HG03342 (cell line): Measurements from ENCODE around the gene TLCD1.
A peak's percentile ranks its signal among the peaks of the same experiment; 100 is the strongest.

Experiments used
- ATAC-seq: cut with Tn5 transposase; IDR thresholded peaks from one replicate; pipeline ENCODE4 v1.9.1; 2021; ENCODE audit warnings: mild to moderate bottlenecking, moderate library complexity; ENCODE audit not compliant: unreplicated experiment

Gene TLCD1

DNA sequence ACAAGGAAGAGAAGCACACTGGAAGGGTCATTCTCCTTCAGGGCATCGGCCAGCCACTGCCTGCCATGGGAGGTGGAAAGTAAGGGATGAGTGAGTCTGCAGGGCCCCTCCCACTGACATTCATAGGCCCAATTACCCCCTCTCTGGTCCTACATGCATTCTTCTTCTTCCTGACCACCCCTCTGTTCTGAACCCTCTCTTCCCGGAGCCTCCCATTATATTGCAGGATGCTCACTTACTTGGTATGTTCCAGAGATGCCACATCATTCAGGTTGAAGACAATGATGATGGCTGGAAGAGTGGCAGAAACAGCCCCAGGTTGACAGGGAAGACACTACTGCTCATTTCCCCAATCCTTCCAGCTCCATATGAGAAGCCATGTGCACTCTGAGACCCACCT, 10.8 kb downstream of the TLCD1 start:
- no peak for ATAC-seq

DNA sequence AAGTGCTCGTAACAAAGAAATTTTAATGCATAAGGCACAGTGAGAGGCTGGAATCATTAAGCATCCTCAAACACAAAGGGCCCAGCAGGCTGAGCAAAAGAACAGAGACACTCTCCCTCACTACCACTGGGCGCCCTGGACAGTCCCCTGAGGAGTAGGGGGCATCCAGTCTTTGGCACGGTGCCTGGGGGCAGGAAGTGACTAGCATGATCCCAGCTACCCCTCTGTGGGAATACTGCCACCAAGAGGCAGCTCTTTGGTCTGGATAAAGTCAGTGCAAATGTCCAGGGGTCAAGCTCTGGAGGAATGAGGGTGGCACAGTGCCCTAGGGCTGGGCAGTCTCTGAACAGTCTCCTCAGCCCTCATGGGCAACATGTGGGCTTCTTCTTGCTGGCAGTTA, 11.8 kb downstream of the TLCD1 start:
- no peak for ATAC-seq

DNA sequence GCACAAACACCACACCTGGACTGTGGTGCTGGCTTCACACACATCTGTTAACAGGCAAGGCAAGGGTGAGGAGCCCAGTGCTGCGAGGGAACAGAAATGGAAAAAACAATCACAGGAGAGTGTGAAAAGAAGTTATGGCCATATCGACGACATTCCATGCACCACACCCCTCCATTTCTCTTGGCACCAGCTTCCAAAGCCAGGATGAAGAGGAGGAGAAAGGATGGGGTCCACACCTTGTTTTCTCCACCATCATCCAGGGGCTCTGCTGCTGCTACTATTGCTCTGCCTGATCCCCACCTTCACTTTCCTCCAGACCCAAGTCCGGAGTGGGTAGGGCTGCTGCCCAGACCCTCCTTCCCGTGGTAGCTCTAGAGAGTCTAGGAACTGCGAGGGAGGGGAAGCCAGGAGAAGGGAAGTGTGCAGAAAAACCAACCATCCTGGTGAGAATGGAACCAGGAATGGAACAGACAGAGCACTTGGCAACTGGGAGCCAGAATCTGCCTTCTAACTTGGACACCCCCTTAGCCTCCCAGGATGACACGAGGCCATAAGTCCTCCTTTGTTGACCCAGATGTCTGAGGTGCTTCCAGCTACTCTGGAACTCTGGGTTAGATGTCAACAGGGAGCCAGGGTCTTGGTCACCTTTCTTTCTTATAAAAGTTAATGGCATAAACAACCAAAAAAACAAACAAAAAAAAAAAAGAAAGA, 13.2 kb downstream of the TLCD1 start:
- ATAC-seq = no peak

DNA sequence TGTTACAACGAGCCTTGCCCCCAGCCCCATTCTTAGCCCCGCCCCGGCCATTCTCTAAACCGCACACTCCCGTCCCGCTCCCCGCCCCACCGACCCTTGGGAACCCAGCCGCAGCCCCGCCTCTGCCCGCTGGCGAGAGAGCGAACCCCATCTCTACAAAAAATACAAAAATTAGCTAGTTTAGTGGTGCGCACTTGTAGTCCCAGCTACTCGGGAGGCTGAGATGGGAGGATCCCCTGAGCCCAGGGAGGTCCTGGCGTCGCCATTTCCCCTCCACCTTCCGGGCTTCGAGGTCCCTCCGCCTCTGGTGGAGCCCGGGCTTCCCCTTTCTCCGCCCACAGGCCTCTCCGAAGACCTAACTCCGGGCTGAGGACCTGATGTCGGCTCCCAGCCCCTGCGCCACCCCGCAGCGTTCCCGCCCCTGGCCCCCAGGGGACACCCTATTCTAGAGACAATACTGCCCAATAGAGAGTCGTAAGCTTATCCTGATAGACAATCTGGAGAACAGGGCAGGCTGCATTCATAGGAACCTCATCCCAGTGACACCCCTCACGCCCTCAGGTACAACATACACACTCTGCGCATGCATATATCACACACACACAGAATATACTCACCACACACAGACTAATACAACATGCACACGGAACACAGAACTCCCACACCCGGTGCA, 13.9 kb downstream of the TLCD1 start:
- ATAC-seq = no peak

DNA sequence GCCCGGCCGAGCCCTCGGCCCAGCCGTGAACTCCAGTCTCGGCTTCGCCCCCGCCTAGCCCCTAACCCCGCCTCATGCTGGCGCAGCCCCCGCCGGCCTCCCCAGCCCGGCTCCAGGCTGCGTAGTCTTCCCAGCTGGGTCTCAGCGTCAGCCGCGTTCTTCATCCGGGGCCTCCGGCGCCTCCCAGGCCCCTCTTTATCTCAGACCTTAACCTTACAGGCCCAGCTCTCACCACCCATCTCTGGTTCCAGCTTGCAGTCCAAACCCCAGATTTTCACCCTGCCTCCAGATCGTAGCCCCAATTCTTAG, 14.4 kb downstream of the TLCD1 start, which contains the start of gene PROCA1:
Gene PROCA1 (minus strand): TSS at position 166 of the 309 bp plus-strand sequence. CDS start 228 bp downstream, outside the sequence.
- peak; percentile 25 for ATAC-seq

DNA sequence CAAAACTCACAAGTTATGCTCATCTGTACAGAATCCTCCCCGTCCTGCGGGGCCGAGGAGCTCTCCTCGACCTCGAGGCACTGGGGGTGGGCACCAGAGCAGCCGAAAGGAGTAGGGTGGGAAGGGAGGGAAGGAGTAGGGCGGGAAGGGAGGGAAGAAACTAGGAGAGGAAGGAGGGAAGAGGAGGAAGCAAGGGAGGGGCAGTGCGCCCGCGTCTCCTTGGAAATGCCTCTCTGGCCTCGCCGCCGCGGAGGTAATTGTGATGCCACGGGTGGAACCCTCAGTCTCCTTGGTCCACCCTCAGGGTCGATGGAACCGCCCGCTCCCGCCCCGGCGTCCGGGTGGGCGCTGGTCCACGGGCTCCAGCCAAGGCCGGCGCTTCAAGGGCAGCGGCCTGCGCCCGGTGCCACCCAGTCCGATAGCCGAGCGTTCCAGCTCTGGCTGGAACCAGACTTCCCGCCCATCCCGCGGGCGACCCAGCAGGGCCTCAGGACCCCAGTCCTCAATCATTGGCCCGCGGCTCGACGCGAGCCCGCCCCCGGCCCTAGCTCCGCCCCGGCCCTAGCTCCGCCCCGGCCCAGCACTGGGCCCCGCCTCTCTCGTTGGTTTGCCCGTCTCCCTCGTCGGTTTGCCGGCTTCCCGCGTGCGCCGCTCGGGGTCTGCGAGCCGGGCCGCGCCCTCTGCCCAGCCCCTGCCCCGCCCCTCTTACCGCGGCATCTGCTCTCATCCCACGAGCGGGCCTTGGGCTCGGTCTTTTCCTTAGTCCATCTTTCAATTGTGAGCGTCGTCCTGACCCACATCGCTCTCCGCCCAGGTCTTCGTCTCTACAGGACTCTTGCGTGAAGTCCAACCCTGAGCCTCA, 14.9 kb downstream of the TLCD1 start:
- ATAC-seq = peak; percentile 69

DNA sequence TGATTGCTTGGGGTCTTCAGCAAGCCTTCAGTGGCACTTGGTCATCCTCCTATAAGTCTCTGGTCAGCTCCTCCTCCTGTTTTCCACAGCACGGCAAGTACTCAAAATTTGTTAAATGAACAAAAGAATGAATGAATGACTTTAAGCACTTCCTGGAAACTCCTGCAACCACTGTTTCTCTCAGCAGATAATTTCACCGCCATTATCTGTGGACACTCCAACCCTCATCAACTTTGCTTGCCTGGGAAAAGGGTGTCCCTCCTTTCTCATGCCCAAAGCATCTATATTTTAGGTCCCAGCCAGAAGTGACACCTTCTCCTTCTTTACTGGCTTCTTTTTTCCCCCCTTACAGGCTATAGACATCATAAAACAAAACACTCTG, 18.7 kb downstream of the TLCD1 start:
- ATAC-seq = no peak

DNA sequence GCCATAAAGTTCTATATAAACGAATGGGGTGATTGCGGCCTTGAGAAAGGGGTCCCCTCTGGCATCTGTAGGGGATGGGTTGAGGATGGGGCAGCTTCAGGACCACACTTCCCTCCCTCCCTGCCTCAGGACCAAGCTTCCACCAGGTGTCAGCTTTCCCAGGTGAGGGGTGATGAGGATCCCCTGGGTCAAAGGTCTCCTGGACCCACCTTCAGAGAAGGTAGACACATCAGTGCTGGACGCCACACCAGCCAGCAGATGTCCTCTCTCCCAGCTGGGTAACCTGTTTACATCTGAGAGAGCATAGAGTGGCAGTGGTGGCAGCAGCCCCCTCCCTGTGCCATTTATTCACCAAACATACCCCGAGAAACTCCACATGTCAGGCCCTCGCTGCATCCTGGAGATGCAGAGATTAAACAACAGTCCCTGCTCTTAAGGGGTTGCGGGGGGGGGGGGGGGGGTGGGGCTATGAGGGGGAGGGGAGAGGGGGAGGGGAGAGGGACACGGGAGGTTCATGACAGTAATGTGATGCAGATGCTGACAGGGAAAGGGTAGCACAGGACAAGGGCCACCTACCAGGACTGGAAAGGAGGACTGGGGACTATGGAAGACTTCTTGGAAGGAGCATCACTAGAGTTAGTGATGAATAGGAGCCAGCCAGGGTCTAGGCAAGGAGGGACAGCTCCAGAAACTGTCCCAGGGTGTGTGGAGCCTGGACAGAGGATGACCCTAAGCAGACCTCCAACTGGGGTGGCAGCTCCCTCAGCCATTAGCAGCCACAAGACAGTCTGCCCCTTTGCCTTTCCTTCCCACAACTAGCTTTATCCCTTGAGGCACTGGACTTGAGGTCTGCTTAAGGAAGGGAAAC, 19.3 kb downstream of the TLCD1 start:
- no peak for ATAC-seq

DNA sequence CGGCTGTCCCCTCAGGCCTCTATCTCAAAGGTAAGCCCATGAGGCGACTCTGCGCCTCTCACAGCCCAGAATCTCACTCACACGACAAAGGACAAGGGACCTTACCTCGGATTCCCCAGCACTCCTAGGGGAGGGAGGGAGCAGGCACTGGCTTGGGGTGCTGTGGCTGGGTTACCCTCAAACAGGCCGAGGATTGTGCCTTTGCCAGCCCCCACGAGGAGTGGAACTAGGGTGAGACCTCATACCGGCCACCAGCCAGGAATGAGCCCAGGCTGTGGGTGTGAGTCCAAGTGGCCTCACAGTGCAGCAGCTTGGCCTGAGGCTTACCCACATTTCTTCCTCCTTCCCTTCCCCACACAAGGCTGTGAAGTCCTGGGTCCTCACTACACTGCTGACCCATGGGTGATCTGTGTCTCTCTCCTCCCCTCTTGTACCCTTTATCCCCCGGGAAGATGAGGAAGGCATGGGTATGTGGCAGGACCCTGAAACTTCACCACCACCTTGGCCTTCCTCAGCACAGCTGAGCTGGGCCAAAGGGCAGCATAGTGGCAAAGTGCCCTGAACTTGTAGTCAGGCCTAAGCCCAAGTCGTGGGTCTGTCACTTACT, 20.2 kb downstream of the TLCD1 start:
- ATAC-seq = no peak

DNA sequence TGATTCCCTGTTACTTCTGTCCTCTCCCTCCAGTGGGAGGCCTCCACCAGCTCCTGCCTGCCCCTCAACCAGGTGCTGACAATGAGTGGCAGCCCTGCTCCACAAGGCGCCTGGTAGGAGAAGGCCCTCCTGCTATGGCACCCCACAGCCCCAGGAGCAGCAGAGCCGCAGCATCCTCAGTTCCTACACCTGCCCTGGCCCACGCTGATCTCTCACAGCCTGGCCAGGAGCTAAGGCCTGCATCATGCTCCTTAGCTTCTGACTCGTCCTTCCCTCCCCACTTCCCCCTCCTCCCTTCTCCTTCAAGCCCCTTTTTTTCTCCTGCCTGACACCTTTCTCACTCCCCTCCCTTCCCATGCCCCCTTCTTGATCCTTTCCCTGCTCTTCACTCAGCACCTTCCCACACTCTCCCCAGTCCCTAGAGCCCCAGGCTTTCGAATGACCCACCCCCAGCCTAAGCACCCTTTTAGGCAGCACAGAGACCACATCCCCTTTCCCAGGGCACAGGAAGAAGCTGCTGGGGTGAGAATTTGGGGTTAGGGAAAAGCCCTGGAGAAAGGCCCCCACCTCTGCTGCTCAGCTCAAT, 20.9 kb downstream of the TLCD1 start:
- ATAC-seq = no peak

DNA sequence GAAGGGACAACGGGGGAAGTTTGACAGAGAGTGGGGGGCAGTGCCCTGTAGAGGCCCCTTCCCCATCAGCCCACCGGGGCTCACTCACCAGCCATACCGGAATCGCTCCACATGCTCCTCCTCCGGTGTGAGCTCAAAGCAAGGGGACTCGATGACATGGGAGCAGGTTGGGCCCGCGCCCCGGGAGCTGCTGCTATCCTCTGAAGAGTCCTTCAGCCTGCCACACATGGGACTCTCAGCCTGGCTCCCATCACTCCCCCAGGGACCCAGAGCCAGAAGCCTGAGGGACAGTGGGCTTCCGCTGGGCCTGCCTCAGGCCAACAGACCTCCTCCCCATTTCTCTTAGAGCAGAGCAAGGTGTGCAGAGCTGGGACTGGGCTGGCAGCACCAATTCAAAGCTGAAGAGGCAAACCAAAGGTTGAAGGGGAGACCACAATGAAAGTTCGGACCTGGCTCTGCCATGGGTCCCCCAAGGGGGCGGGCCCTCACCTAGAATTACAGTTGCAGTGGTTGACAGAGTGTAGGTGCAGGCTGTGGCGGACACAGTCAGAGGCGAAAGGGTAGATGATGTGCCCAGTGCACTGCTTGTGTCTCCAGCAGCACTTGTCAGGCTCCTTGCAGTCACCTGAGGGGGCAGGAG, 21.7 kb downstream of the TLCD1 start:
- no peak for ATAC-seq

DNA sequence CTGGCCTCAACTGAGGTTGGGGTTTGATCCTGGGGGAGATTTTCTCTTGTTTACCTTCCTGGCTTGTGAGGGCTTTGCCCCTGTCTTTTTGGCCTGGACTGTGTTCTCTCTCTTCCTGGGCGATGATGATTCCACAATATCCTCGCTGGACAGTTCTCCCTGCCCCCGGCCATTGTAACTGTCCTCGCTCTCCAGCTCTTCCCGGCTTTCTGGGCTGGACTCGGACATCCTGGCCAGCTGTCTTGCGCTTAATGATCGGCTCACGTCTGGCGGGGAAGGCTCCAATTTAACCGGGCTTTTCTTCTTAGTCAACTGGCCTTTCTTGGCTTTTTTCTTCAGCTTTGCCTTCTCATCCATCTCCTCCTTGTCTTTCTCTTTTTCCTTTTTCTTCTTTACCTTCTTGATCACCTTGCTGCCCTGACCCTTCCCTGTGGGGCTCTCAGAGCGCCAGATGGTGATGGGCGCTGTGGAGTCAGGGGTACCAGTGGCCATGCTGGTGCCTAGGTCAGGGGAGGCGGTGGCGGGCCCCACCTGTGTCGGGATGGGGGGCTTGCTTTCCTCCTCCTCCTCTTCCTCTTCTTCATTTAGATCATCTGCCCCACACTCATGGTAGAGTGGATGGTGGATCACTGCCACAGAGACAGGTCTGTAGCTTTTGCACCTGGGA, 22.3 kb downstream of the TLCD1 start:
- ATAC-seq = no peak

DNA sequence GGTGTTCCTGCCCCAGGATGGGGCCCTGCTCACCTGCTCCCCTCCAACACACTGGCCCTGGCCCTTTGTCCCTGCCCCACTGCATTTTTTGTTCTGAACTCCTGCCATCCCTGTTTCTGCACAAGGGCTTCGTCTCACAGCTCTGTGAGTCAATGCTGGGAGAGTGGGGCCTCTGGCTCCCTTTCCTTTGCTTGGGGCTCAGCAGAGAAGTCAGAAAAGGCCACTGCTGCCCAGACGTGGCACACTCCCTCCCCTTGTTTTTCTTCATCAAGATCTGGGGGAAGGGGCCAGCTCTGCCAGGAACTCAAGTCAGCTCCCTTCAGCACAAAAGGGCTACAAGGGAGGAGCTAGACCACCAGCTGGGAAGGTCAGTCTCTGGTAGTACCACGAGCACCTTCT, 23.3 kb downstream of the TLCD1 start:
- ATAC-seq = no peak

DNA sequence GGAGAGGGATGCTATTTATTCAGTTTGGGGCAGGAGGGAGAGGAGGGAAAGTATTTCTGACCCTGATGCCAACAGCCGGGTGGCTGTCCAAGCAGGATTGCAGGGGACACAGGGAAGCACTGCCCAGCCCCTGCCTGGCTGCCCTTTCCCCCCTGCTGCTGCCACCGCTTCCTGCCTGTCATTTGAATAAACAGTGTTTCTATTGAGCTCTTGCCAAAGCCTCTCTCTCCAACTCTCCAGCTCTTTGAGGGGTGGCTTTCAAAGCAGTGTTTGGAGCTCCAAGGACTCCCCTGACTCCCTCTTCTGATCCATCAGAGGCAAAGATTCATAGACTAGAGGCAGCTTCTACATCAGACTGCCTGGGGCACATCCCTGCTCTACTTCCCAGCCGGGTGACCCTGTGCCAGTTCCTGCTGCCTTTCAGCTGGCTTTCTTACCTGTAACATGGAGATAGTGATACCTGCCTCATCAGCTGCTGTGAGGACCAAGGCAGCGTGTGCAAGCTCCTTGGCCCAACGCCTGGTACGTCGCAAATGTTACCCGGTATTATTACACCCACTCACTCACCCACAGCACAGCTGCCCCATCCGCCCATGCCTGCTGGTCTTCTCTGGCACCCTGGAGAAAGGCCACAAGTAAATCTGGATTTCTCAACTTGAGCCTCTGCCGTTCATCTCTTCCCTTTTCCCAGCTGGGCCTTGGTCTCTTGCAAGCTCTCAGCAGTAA, 23.8 kb downstream of the TLCD1 start:
- no peak for ATAC-seq

DNA sequence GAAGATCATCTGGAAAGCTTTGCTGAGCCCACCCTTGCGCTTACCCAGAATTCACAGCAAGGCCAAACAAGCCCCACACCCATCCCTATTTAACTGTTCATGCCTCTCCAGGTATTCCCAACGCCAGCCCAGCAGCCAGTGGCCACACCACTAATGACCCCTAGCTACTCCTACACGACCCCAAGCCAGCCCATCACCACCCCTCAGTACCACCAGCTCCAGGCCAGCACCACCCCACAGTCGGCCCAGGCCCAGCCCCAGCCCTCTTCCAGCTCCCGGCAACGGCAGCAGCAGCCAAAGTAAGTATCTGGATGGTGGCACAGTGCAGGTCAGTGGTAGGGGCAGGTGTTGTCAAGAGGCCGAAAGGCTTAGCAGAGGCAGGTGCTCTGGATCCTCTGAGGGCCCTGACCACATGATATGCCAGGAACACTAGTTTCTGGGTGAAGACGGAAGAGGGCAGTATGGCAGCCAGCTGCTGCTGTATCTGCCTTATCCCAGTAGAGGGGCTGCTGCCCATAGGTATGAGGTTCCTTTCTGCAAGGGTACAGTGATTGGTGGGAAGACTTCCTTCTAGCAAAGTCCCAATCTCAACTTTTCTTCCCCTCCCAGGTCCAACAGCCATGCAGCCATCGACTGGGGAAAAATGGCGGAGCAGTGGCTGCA, 25.1 kb downstream of the TLCD1 start:
- ATAC-seq = no peak

DNA sequence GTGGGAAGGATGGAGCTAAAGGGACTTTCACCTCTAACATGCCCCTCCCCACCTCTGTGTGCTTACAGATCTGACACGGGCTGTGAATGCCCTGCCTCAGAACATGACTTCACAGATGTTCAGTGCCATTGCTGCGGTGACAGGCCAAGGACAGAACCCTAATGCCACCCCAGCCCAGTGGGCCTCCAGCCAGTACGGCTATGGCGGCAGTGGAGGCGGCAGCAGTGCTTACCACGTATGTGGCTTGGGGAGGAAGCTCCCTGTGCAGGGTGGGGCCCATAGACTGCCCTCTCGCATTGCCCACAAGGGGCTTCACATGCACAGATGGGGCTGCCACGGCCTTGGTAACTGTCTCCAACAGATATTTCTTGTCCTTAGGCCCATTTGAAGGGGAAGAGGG, 25.8 kb downstream of the TLCD1 start:
- ATAC-seq = no peak

DNA sequence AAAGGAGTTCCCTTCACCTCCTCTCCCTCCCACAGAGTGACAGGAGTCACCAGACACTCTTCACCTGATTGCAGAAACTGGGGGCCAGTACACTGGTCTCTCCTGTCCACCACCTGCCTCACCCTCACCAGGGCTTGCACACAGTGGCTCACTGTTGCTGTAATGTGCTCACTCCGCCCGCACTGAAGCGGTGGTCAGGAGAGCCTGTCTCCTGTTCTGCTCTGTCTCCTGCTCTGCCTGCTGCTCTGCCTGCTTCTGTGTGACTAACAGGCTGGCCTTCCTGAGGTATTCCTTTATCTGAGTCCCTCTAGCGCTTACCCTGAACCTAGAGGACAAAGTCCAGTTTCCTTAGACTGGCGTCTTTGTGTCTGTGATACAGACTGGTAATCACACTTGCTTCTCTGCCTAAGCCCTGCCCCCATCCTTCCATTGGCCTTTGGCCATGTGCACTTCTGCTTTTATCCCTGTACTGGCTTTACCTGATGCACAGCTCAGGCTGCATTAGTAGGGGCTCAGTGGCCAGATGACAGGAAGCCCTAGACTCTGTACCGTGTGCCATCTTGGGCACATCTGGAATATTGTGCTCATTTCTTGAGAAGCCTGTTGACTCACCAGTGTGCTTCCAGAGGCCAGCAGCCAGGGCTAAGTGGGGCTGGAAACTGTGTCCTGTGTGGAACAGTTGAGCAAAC, 27.6 kb downstream of the TLCD1 start:
- no peak for ATAC-seq
